ENCODE measurements around the gene DNAH14. TPM values are rescaled to one million over a fixed set of nuclear protein-coding genes. Genes with fewer than 3 reads are reported as not detected.
"Not testable (repeated sequence)": the region's sequence is repeated elsewhere in the genome, so short reads cannot be mapped to it uniquely, and the experiment has no call there.

DNAH14 gene
- total RNA-seq, 2 experiments from 2014 or later, result 0.27 to 0.34 TPM

- no peak overlapping the region for H3K27ac ChIP-seq (ENCODE audit: low read depth in 1 of 2, low read length in 2 of 2)
- POLR2A ChIA-PET, result no interaction called here
- no peak overlapping the region for H3K4me3 ChIP-seq (ENCODE audit: low read length)
- H3K36me3 ChIP-seq (ENCODE audit: insufficient read depth, low read length), result no peaks in the 10 kb centered on the region
- CTCF ChIA-PET, result no interaction called here
- Mint-ChIP-seq H3K36me3 (ENCODE audit: low read depth) (no peaks in the 10 kb centered on the region), H3K9me3 (peaks cover 6% of the 10 kb centered on the region), H3K27me3 (peaks cover 8% of the 10 kb centered on the region), H3K27ac (no peak overlapping the region), H3K4me3 (no peak overlapping the region), H3K4me1 (ENCODE audit: low read depth) (no peaks in the 10 kb centered on the region)
- no peak for ATAC-seq (ENCODE audit: poor library complexity)
- H3K4me1 ChIP-seq (ENCODE audit: insufficient read depth, low read length), result no peaks in the 10 kb centered on the region
- TF ChIP-seq CTCF (IDR thresholded peaks at IDR 0.05), result no peak
- no peaks in the 10 kb centered on the region for H3K27me3 ChIP-seq (ENCODE audit: control insufficient read depth in 1 of 2, insufficient read depth in 2 of 2, low read length in 2 of 2)
- peaks cover 5 to 11% of the 10 kb centered on the region in 2 experiments for H3K9me3 ChIP-seq (ENCODE audit: control insufficient read depth in 1 of 2, insufficient read depth in 1 of 2, low read length in 2 of 2)
- DNase-seq, result no peak
- intact Hi-C loops (cut with DNase I, micrococcal nuclease), result no loop called here
Measured at GRCh38 chr1:224998185-224998584, 68.7 kb downstream of the DNAH14 start.

- no peak for TF ChIP-seq CTCF (IDR thresholded peaks at IDR 0.05)
- intact Hi-C loops (cut with DNase I, micrococcal nuclease), result no loop called here
- Histone ChIP-seq H3K4me1 (ENCODE audit: insufficient read depth, low read length) (no peaks in the 10 kb centered on the region), H3K36me3 (ENCODE audit: insufficient read depth, low read length) (no peaks in the 10 kb centered on the region), H3K27me3 (ENCODE audit: control insufficient read depth in 1 of 2, insufficient read depth in 2 of 2, low read length in 2 of 2) (no peaks in the 10 kb centered on the region), H3K27ac (ENCODE audit: low read depth in 1 of 2, low read length in 2 of 2) (no peak overlapping the region), H3K4me3 (ENCODE audit: low read length) (no peak overlapping the region), H3K9me3 (ENCODE audit: control insufficient read depth in 1 of 2, insufficient read depth in 1 of 2, low read length in 2 of 2) (no peaks in the 10 kb centered on the region)
- Mint-ChIP-seq H3K4me1 (ENCODE audit: low read depth) (no peaks in the 10 kb centered on the region), H3K4me3 (no peak overlapping the region), H3K27ac (no peak overlapping the region), H3K27me3 (peaks cover 17% of the 10 kb centered on the region), H3K9me3 (peaks cover 17% of the 10 kb centered on the region), H3K36me3 (ENCODE audit: low read depth) (no peaks in the 10 kb centered on the region)
- POLR2A ChIA-PET, result no interaction called here
- ATAC-seq (ENCODE audit: poor library complexity), result no peak
- no peak for DNase-seq
- CTCF ChIA-PET, result no interaction called here
Measured at GRCh38 chr1:225004396-225004795, 74.9 kb downstream of the DNAH14 start.

- H3K9me3 ChIP-seq (ENCODE audit: control insufficient read depth in 1 of 2, insufficient read depth in 1 of 2, low read length in 2 of 2); H3K4me1 ChIP-seq (ENCODE audit: insufficient read depth, low read length); intact Hi-C loops (cut with DNase I, micrococcal nuclease); DNase-seq; CTCF ChIA-PET; H3K36me3 Mint-ChIP-seq (ENCODE audit: low read depth); H3K4me3 Mint-ChIP-seq; H3K4me3 ChIP-seq (ENCODE audit: low read length); H3K4me1 Mint-ChIP-seq (ENCODE audit: low read depth); H3K27ac Mint-ChIP-seq; POLR2A ChIA-PET; H3K36me3 ChIP-seq (ENCODE audit: insufficient read depth, low read length); ATAC-seq (ENCODE audit: poor library complexity); H3K27me3 ChIP-seq (ENCODE audit: control insufficient read depth in 1 of 2, insufficient read depth in 2 of 2, low read length in 2 of 2); H3K27ac ChIP-seq (ENCODE audit: low read depth in 1 of 2, low read length in 2 of 2): not testable (repeated sequence)
- Mint-ChIP-seq H3K9me3 (peaks cover 18% of the 10 kb centered on the region), H3K27me3 (peaks cover 17% of the 10 kb centered on the region)
Measured at GRCh38 chr1:225006352-225006751, 76.9 kb downstream of the DNAH14 start.

GRCh38 chr1:225008050-225008449 lies 78.6 kb downstream of the DNAH14 start:
- intact Hi-C loops (cut with DNase I, micrococcal nuclease); H3K27ac ChIP-seq (ENCODE audit: low read depth in 1 of 2, low read length in 2 of 2); H3K4me1 Mint-ChIP-seq (ENCODE audit: low read depth); H3K4me1 ChIP-seq (ENCODE audit: insufficient read depth, low read length); DNase-seq; H3K27ac Mint-ChIP-seq; H3K4me3 ChIP-seq (ENCODE audit: low read length); ATAC-seq (ENCODE audit: poor library complexity); CTCF ChIA-PET; H3K4me3 Mint-ChIP-seq; H3K36me3 ChIP-seq (ENCODE audit: insufficient read depth, low read length); H3K9me3 ChIP-seq (ENCODE audit: control insufficient read depth in 1 of 2, insufficient read depth in 1 of 2, low read length in 2 of 2); H3K36me3 Mint-ChIP-seq (ENCODE audit: low read depth); H3K27me3 ChIP-seq (ENCODE audit: control insufficient read depth in 1 of 2, insufficient read depth in 2 of 2, low read length in 2 of 2); POLR2A ChIA-PET: not testable (repeated sequence)
- Mint-ChIP-seq H3K27me3 (peaks cover 11% of the 10 kb centered on the region), H3K9me3 (peaks cover 18% of the 10 kb centered on the region)

Data from CD4-positive, alpha-beta T cell (primary cell).